Measurements from ENCODE around the gene SDF2. TPM values are rescaled to one million over a fixed set of nuclear protein-coding genes. Genes with fewer than 3 reads are reported as not detected.

Gene SDF2
- total and polyA plus RNA-seq, 8 donors = 38.7 to 88.1 (median 44.5) TPM

DNA sequence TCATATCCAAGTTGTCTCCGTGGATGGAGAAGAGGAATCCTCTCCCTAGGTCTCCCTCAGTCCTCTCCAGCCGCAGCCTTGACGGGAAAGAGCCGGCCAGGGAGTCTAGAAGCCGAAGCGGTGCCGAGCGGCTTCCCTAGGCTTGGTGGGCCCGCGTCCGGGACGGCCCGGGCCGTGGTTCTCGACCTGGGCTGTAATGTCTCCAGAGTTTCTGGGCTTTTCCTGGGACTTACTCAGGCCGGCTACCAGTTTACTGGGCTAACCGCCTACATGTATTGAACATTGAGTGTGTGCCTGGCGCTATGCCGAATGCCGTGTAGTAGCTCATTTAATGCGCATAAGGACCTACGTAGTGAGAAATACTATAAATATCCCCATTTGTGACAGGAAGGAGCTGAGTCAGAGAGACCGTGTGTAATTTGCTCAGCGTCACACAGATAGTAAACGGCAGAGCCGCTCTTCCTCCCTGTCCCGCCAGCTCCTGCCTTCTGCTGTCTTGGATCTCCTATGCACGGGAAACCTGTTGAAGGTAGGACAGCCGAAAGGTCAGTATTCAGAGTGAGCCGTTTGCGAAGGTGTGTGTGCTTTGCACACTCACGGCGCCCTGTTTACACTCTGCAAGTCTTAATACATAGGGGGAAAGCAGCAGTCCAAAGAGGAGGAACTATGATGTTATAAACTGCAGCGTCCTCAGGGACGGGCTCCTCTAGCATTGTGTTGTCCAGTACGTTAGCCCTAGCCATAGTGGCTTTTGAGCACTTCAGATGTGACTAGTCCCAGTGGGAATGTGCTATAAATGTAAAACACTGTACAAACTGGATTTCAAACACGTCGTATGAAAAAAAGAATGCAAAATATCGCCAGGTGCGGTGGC is 62.2 kb downstream of the SDF2 start:
- H3K36me3 ChIP-seq = no peaks in the 10 kb centered on the region
- H3K27ac ChIP-seq = peak overlapping the region; percentile 96 to 97 (median 97)
- H3K9me3 ChIP-seq = no peaks in the 10 kb centered on the region
- 6 to 9% (median 8%) methylated on average over 38 to 40 of the region's 40 CpGs for WGBS, 5 donors
- peak overlapping the region; percentile 66 to 71 (median 69) for H3K4me3 ChIP-seq
- DNase-seq = peak; percentile 71 to 86
- no peak for TF ChIP-seq EP300 (IDR thresholded peaks at IDR 0.05)
- no peak for TF ChIP-seq POLR2A (IDR thresholded peaks at IDR 0.05)
- TF ChIP-seq, protein P1, sequence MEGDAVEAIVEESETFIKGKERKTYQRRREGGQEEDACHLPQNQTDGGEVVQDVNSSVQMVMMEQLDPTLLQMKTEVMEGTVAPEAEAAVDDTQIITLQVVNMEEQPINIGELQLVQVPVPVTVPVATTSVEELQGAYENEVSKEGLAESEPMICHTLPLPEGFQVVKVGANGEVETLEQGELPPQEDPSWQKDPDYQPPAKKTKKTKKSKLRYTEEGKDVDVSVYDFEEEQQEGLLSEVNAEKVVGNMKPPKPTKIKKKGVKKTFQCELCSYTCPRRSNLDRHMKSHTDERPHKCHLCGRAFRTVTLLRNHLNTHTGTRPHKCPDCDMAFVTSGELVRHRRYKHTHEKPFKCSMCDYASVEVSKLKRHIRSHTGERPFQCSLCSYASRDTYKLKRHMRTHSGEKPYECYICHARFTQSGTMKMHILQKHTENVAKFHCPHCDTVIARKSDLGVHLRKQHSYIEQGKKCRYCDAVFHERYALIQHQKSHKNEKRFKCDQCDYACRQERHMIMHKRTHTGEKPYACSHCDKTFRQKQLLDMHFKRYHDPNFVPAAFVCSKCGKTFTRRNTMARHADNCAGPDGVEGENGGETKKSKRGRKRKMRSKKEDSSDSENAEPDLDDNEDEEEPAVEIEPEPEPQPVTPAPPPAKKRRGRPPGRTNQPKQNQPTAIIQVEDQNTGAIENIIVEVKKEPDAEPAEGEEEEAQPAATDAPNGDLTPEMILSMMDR (IDR thresholded peaks at IDR 0.05) = no peak
- no peak for TF ChIP-seq POLR2AphosphoS5 (IDR thresholded peaks at IDR 0.05)
- peaks cover 0 to 28% (median 23%) of the 10 kb centered on the region in 4 donors for H3K4me1 ChIP-seq
- no peaks in the 10 kb centered on the region for H3K27me3 ChIP-seq
- intact Hi-C loops (cut with DNase I; ENCODE audit: low total_unique reads) = no loop called here

DNA sequence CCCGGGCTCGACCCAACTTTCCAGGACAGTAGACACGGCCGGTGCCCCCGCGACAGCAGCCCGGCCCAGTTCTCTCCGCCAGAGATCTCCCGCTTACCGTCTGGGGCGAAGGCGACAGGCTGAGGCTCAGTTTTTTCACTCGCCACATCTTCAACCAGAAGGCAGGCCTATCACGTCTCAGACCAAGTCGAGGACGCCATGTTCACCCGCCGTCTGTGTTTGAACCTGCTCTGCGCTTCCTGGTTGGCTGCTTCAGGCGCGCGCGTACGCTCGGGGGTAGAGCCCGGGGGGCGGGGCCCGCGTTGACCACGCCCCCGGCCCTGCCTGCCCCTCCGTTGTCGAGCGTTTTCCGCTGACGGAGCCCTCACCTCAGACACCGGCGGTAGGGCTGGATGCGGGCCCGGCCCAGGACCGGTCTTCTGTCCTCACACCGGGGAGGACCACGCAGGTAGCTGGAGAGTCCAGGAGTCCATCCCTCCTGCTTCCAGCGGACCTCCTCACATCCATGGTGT is 62.9 kb downstream of the SDF2 start, which contains the start of gene SPAG5:
Gene SPAG5 (minus strand): TSS at position 227 of the 512 bp plus-strand sequence. CDS start 79 bp downstream, at position 148.
- intact Hi-C loops (cut with DNase I; ENCODE audit: low total_unique reads) = no loop called here
- Histone ChIP-seq H3K4me3 (peak within 1 kb of the TSS; percentile 66 to 71 (median 69)), H3K9me3 (no peaks in the 10 kb centered on the region), H3K4me1 (peaks cover 0 to 28% (median 23%) of the 10 kb centered on the region in 4 donors), H3K36me3 (no peaks in the 10 kb centered on the region), H3K27ac (peak within 1 kb of the TSS; percentile 96 to 97 (median 97)), H3K27me3 (no peaks in the 10 kb centered on the region)
- no peak for TF ChIP-seq EP300 (IDR thresholded peaks at IDR 0.05)
- TF ChIP-seq POLR2A (IDR thresholded peaks at IDR 0.05) = peak in 2 of 4 donors; percentile 40 to 67
- peak; percentile 94 to 97 (median 95) for TF ChIP-seq POLR2AphosphoS5 (IDR thresholded peaks at IDR 0.05)
- TF ChIP-seq, protein P1 (IDR thresholded peaks at IDR 0.05) = no peak
- WGBS, 5 donors = 0 to 1% (median 0%) methylated on average over 29 to 44 of the region's 44 CpGs
- peak; percentile 96 to 98 for DNase-seq

DNA sequence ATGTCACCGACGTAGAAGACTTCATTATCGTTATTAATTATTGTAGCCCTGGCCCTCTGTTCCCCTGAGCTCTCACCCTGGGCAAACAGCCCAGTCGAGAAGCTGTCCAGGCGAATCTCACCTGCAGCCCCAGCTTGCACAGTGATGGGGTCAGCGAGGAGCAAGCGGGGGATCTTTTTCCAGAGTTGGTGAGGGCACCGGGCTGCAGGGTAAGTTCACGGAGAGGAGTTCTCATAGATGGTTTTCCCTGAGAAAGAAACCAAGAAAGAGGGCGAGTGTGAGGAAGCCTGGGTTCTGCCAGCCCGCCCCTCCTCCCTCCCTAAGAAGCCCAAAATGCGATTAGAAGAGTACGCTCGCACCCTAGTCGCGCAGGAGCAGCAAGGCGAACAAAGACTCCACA is 63.3 kb downstream of the SDF2 start:
- intact Hi-C loops (cut with DNase I; ENCODE audit: low total_unique reads) = no loop called here

More for the DNA sequence above, 63.3 kb downstream of the SDF2 start:
- Histone ChIP-seq H3K9me3 (no peaks in the 10 kb centered on the region), H3K4me1 (peaks cover 0 to 28% (median 23%) of the 10 kb centered on the region in 4 donors), H3K27me3 (no peaks in the 10 kb centered on the region), H3K27ac (peak overlapping the region in 4 of 5 donors; percentile 96 to 97 (median 96)), H3K4me3 (peak overlapping the region; percentile 66 to 71 (median 69)), H3K36me3 (peaks cover 0 to 2% (median 0%) of the 10 kb centered on the region in 4 donors)
- DNase-seq = no peak
- WGBS, 5 donors = 2 to 4% (median 2%) methylated on average over 15 to 17 of the region's 17 CpGs
- TF ChIP-seq POLR2A (IDR thresholded peaks at IDR 0.05) = no peak
- TF ChIP-seq POLR2AphosphoS5 (IDR thresholded peaks at IDR 0.05) = no peak
- TF ChIP-seq, protein P1 (IDR thresholded peaks at IDR 0.05) = no peak

Other genes with a start within 250 kb of the SDF2 start
- gene SLC13A2, start 188.3 kb downstream of the SDF2 start, total RNA-seq = 1 to 10 TPM in 1 of 5 donors, not detected in 4; 3.2 TPM
- gene SLC13A2, start 188.3 kb downstream of the SDF2 start, polyA plus RNA-seq = under 1 TPM in 1 of 3 donors, not detected in 2; 0.15 TPM
- gene FOXN1, start 155.6 kb downstream of the SDF2 start, total RNA-seq = 1 to 10 TPM in 1 of 5 donors, under 1 TPM in 1, not detected in 3; 0.43 to 9.3 TPM
- gene FOXN1, start 155.6 kb downstream of the SDF2 start, polyA plus RNA-seq = 1 to 10 TPM in 1 of 3 donors, not detected in 2; 2.4 TPM
- gene UNC119, start 109.3 kb downstream of the SDF2 start, total RNA-seq = 10 to 100 TPM; 13.6 to 30.9 (median 17.0) TPM
- 10 to 100 TPM; 16.5 to 27.1 (median 19.9) TPM for gene UNC119, start 109.3 kb downstream of the SDF2 start, polyA plus RNA-seq
- gene PIGS, start 90.4 kb downstream of the SDF2 start, total RNA-seq = 100 to 1,000 TPM in 1 of 5 donors, 10 to 100 TPM in 4; 14.7 to 105 (median 33.3) TPM
- 10 to 100 TPM; 19.2 to 25.7 (median 19.8) TPM for gene PIGS, start 90.4 kb downstream of the SDF2 start, polyA plus RNA-seq
- 10 to 100 TPM in 2 of 5 donors, 1 to 10 TPM in 2, under 1 TPM in 1; 0.89 to 21.1 (median 9.1) TPM for gene ALDOC, start 85.0 kb downstream of the SDF2 start, total RNA-seq
- gene ALDOC, start 85.0 kb downstream of the SDF2 start, polyA plus RNA-seq = 10 to 100 TPM in 2 of 3 donors, 1 to 10 TPM in 1; 8.7 to 54.8 (median 17.1) TPM
- gene SPAG5, start 62.9 kb downstream of the SDF2 start, total RNA-seq = 10 to 100 TPM in 2 of 5 donors, 1 to 10 TPM in 3; 1.2 to 48.7 (median 9.9) TPM
- 10 to 100 TPM in 1 of 3 donors, 1 to 10 TPM in 2; 4.4 to 16.4 (median 6.6) TPM for gene SPAG5, start 62.9 kb downstream of the SDF2 start, polyA plus RNA-seq
- gene RSKR, start 47.7 kb downstream of the SDF2 start, total RNA-seq = 10 to 100 TPM in 3 of 5 donors, 1 to 10 TPM in 2; 9.3 to 36.2 (median 11.6) TPM
- 1 to 10 TPM in 2 of 3 donors, under 1 TPM in 1; 0.31 to 2.3 (median 1.2) TPM for gene RSKR, start 47.7 kb downstream of the SDF2 start, polyA plus RNA-seq
- 100 to 1,000 TPM in 4 of 5 donors, 10 to 100 TPM in 1; 62.4 to 221 (median 194) TPM for gene BLTP2, start 16.7 kb downstream of the SDF2 start, total RNA-seq
- 10 to 100 TPM in 2 of 3 donors, 1 to 10 TPM in 1; 9.9 to 13.3 (median 12.2) TPM for gene BLTP2, start 16.7 kb downstream of the SDF2 start, polyA plus RNA-seq
- 100 to 1,000 TPM in 1 of 5 donors, 10 to 100 TPM in 4; 46.0 to 135 (median 89.2) TPM for gene SUPT6H, start 299 bp upstream of the SDF2 start, total RNA-seq
- gene SUPT6H, start 299 bp upstream of the SDF2 start, polyA plus RNA-seq = 10 to 100 TPM; 16.9 to 19.1 (median 17.7) TPM
- 1 to 10 TPM in 1 of 5 donors, under 1 TPM in 2, not detected in 2; 0.14 to 5.3 (median 0.92) TPM for gene PROCA1, start 50.0 kb upstream of the SDF2 start, total RNA-seq
- gene PROCA1, start 50.0 kb upstream of the SDF2 start, polyA plus RNA-seq = 1 to 10 TPM; 2.3 to 5.8 (median 2.6) TPM
- 100 to 1,000 TPM in 1 of 5 donors, 10 to 100 TPM in 4; 35.6 to 101 (median 95.5) TPM for gene RAB34, start 56.0 kb upstream of the SDF2 start, total RNA-seq
- 10 to 100 TPM; 53.1 to 80.1 (median 70.6) TPM for gene RAB34, start 56.0 kb upstream of the SDF2 start, polyA plus RNA-seq
- gene RPL23A, start 58.1 kb upstream of the SDF2 start, total RNA-seq = 1,000 to 10,000 TPM in 1 of 5 donors, 100 to 1,000 TPM in 4; 221 to 1,205 (median 504) TPM
- gene RPL23A, start 58.1 kb upstream of the SDF2 start, polyA plus RNA-seq = 1,000 to 10,000 TPM; 1,260 to 1,750 (median 1,417) TPM
- 10 to 100 TPM in 2 of 5 donors, 1 to 10 TPM in 1, not detected in 2; 2.6 to 21.0 (median 11.7) TPM for gene TLCD1, start 64.3 kb upstream of the SDF2 start, total RNA-seq
- gene TLCD1, start 64.3 kb upstream of the SDF2 start, polyA plus RNA-seq = 10 to 100 TPM in 1 of 3 donors, 1 to 10 TPM in 2; 6.3 to 13.0 (median 8.2) TPM
- gene NEK8, start 66.9 kb upstream of the SDF2 start, total RNA-seq = 10 to 100 TPM in 1 of 5 donors, 1 to 10 TPM in 3, not detected in 1; 2.8 to 17.8 (median 7.5) TPM
- 1 to 10 TPM; 2.8 to 3.4 (median 3.1) TPM for gene NEK8, start 66.9 kb upstream of the SDF2 start, polyA plus RNA-seq
- 100 to 1,000 TPM in 3 of 5 donors, 10 to 100 TPM in 2; 29.0 to 383 (median 151) TPM for gene TRAF4, start 82.1 kb upstream of the SDF2 start, total RNA-seq
- 10 to 100 TPM; 33.3 to 38.2 (median 34.4) TPM for gene TRAF4, start 82.1 kb upstream of the SDF2 start, polyA plus RNA-seq
- gene FAM222B, start 180.9 kb upstream of the SDF2 start, total RNA-seq = 10 to 100 TPM in 3 of 5 donors, 1 to 10 TPM in 2; 5.5 to 29.6 (median 14.0) TPM
- 1 to 10 TPM; 4.4 to 8.3 (median 6.6) TPM for gene FAM222B, start 180.9 kb upstream of the SDF2 start, polyA plus RNA-seq
- gene ERAL1, start 193.1 kb upstream of the SDF2 start, total RNA-seq = 10 to 100 TPM; 23.1 to 97.0 (median 60.0) TPM
- gene ERAL1, start 193.1 kb upstream of the SDF2 start, polyA plus RNA-seq = 10 to 100 TPM; 36.7 to 50.3 (median 42.6) TPM
- 10 to 100 TPM; 19.5 to 80.5 (median 42.4) TPM for gene FLOT2, start 235.8 kb upstream of the SDF2 start, total RNA-seq
- 10 to 100 TPM; 32.1 to 43.2 (median 37.0) TPM for gene FLOT2, start 235.8 kb upstream of the SDF2 start, polyA plus RNA-seq
- 10 to 100 TPM in 2 of 5 donors, 1 to 10 TPM in 2, not detected in 1; 6.4 to 33.5 (median 9.3) TPM for gene DHRS13, start 241.2 kb upstream of the SDF2 start, total RNA-seq
- gene DHRS13, start 241.2 kb upstream of the SDF2 start, polyA plus RNA-seq = 10 to 100 TPM in 1 of 3 donors, 1 to 10 TPM in 2; 4.4 to 13.4 (median 6.0) TPM

Data from stomach (tissue), 9 donors.